HCT116 (cell line): ENCODE measurements around the gene CMIP.

Source experiments
- ATF3 ChIP-seq: IDR thresholded peaks from 2 replicates; pipeline ENCODE4 v1.6.1; 2012
- EZH2 ChIP-seq: fragments of 200-600 bp; sonication (generic); IDR thresholded peaks from 2 replicates; pipeline ENCODE4 v1.6.1; 2017; ENCODE audit warnings: antibody characterized with exemption, mixed run types
- EZH2phosphoT487 ChIP-seq: fragments of 200-600 bp; IDR thresholded peaks from 2 replicates; pipeline ENCODE4 v1.6.1; 2018; ENCODE audit warnings: antibody characterized with exemption, borderline replicate concordance
- FOSL1 ChIP-seq: IDR thresholded peaks from 2 replicates; pipeline ENCODE4 v1.6.1; 2012; ENCODE audit warnings: low read depth
- JUND ChIP-seq: IDR thresholded peaks from 2 replicates; pipeline ENCODE4 v1.6.1; 2012
- POLR2AphosphoS5 ChIP-seq: IDR thresholded peaks from 2 replicates; pipeline ENCODE4 v1.6.1; 2011; ENCODE audit warnings: mild to moderate bottlenecking, low read depth, low read length, moderate library complexity
- RAD21 ChIP-seq: IDR thresholded peaks from 2 replicates; pipeline ENCODE4 v1.6.1; 2012; ENCODE audit warnings: low read depth, mild to moderate bottlenecking
- SP1 ChIP-seq: IDR thresholded peaks from 2 replicates; pipeline ENCODE4 v1.6.1; 2012; ENCODE audit warnings: low read depth
- TCF7L2 ChIP-seq: IDR thresholded peaks from 2 replicates; pipeline ENCODE4 v1.7.0; 2011; ENCODE audit warnings: borderline replicate concordance, inconsistent platforms; ENCODE audit not compliant: insufficient read depth, insufficient read length; ENCODE audit errors: extremely low read depth
- TF ChIP-seq, protein P1 (sequence below), 3 experiments: fragments of 200-600 bp in 1 of 3; sonication (generic) in 1 of 3; IDR thresholded peaks in 2 of 3; conservative IDR thresholded peaks in 1 of 3; 2 replicates each; pipeline ENCODE4 v1.5.1; 2012 to 2017; ENCODE audit warnings: low read depth in 2 of 3, low read length in 2 of 3, antibody characterized with exemption in 1 of 3, borderline replicate concordance in 1 of 3, control low read depth in 1 of 3, mild to moderate bottlenecking in 1 of 3, mixed read lengths in 1 of 3, mixed run types in 1 of 3, moderate library complexity in 1 of 3; ENCODE audit not compliant: insufficient read depth in 1 of 3
- TF ChIP-seq, protein P2 (sequence below): IDR thresholded peaks from 2 replicates; pipeline ENCODE4 v1.6.1; 2011; ENCODE audit warnings: mild to moderate bottlenecking, low read length, moderate library complexity; ENCODE audit not compliant: insufficient replicate concordance; ENCODE audit errors: extremely low read depth
- TF ChIP-seq, protein P3 (sequence below): IDR thresholded peaks from 2 replicates; pipeline ENCODE4 v1.6.1; 2012

- TF ChIP-seq, protein P1, sequence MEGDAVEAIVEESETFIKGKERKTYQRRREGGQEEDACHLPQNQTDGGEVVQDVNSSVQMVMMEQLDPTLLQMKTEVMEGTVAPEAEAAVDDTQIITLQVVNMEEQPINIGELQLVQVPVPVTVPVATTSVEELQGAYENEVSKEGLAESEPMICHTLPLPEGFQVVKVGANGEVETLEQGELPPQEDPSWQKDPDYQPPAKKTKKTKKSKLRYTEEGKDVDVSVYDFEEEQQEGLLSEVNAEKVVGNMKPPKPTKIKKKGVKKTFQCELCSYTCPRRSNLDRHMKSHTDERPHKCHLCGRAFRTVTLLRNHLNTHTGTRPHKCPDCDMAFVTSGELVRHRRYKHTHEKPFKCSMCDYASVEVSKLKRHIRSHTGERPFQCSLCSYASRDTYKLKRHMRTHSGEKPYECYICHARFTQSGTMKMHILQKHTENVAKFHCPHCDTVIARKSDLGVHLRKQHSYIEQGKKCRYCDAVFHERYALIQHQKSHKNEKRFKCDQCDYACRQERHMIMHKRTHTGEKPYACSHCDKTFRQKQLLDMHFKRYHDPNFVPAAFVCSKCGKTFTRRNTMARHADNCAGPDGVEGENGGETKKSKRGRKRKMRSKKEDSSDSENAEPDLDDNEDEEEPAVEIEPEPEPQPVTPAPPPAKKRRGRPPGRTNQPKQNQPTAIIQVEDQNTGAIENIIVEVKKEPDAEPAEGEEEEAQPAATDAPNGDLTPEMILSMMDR (IDR thresholded peaks at IDR 0.05 in 2 of 3, conservative IDR thresholded peaks at IDR 0.05 in 1 of 3; ENCODE audit: borderline replicate concordance in 1 of 3, insufficient read depth in 1 of 3, low read depth in 2 of 3, low read length in 2 of 3), result no peak
- no peak for TF ChIP-seq RAD21
- TF ChIP-seq, protein P2, sequence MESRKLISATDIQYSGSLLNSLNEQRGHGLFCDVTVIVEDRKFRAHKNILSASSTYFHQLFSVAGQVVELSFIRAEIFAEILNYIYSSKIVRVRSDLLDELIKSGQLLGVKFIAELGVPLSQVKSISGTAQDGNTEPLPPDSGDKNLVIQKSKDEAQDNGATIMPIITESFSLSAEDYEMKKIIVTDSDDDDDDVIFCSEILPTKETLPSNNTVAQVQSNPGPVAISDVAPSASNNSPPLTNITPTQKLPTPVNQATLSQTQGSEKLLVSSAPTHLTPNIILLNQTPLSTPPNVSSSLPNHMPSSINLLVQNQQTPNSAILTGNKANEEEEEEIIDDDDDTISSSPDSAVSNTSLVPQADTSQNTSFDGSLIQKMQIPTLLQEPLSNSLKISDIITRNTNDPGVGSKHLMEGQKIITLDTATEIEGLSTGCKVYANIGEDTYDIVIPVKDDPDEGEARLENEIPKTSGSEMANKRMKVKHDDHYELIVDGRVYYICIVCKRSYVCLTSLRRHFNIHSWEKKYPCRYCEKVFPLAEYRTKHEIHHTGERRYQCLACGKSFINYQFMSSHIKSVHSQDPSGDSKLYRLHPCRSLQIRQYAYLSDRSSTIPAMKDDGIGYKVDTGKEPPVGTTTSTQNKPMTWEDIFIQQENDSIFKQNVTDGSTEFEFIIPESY, result no peak
- TF ChIP-seq EZH2, result no peak
- TF ChIP-seq ATF3, result no peak
- TF ChIP-seq, protein P3, sequence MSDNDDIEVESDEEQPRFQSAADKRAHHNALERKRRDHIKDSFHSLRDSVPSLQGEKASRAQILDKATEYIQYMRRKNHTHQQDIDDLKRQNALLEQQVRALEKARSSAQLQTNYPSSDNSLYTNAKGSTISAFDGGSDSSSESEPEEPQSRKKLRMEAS, result no peak
- TF ChIP-seq SP1, result no peak
- TF ChIP-seq EZH2phosphoT487, result no peak
- TF ChIP-seq JUND, result no peak
- no peak for TF ChIP-seq TCF7L2
- no peak for TF ChIP-seq POLR2AphosphoS5
- no peak for TF ChIP-seq FOSL1
Measured at GRCh38 chr16:81692571-81692970, 248.0 kb downstream of the CMIP start.
